Astrocyte of the spinal cord (primary cell): ENCODE results near the gene CA6.
A peak's percentile ranks its signal among the peaks of the same experiment; 100 is the strongest.
"Not testable (repeated sequence)": the region's sequence is repeated elsewhere in the genome, so short reads cannot be mapped to it uniquely, and the experiment has no call there.

ENCODE experiments used
- DNase-seq: peaks from one replicate; pipeline ENCODE4 v3.0.0; 2011; ENCODE audit warnings: low read depth, low spot score
- H3K4me3 ChIP-seq: 2 replicates; pipeline ENCODE4 v1.5.1; 2011; ENCODE audit warnings: low read depth, mild to moderate bottlenecking, low read length, moderate library complexity
- CTCF ChIP-seq: IDR thresholded peaks from 2 replicates; pipeline ENCODE4 v1.5.1; 2012; ENCODE audit warnings: low read depth, mild to moderate bottlenecking, low read length, inconsistent platforms
- in situ Hi-C: cut with HindIII; loops from 2 replicates; pipeline ENCODE4 v1.10.0; 2017; ENCODE audit warnings: low sequenced_read_pairs

The CA6 gene

GRCh38 chr1:9013819-9014218 lies 68.2 kb downstream of the CA6 start:
- no peak for DNase-seq
- in situ Hi-C loops, result no loop called here
- TF ChIP-seq CTCF, result no peak
- no peak overlapping the region for H3K4me3 ChIP-seq

- TF ChIP-seq CTCF, result no peak
- in situ Hi-C loops, result no loop called here
- DNase-seq, result no peak
- no peak overlapping the region for H3K4me3 ChIP-seq
These were observed 69.1 kb downstream of the CA6 start for GRCh38 chr1:9014475-9015375.

GRCh38 chr1:9016455-9016854 lies 70.8 kb downstream of the CA6 start:
- H3K4me3 ChIP-seq, result no peak overlapping the region
- in situ Hi-C loops, result no loop called here
- TF ChIP-seq CTCF, result no peak
- no peak for DNase-seq

- in situ Hi-C loops, result no loop called here
- no peak overlapping the region for H3K4me3 ChIP-seq
- no peak for TF ChIP-seq CTCF
- DNase-seq, result peak; percentile 36
These were observed 72.7 kb downstream of the CA6 start for GRCh38 chr1:9018333-9018732.

GRCh38 chr1:9019896-9020295 lies 74.2 kb downstream of the CA6 start:
- H3K4me3 ChIP-seq, result no peak overlapping the region
- no peak for DNase-seq
- no peak for TF ChIP-seq CTCF
- in situ Hi-C loops, result no loop called here

GRCh38 chr1:9020305-9020704 lies 74.6 kb downstream of the CA6 start:
- no peak overlapping the region for H3K4me3 ChIP-seq
- no peak for DNase-seq
- TF ChIP-seq CTCF, result no peak
- in situ Hi-C loops, result no loop called here

- in situ Hi-C loops, H3K4me3 ChIP-seq, DNase-seq: not testable (repeated sequence)
These were observed 76.5 kb downstream of the CA6 start for GRCh38 chr1:9022026-9022738.
